Osteocyte (in vitro differentiated cells): ENCODE measurements around the gene TRNP1. TPM values are rescaled to one million over a fixed set of nuclear protein-coding genes. Genes with fewer than 3 reads are reported as not detected.
"Not testable (repeated sequence)": the region's sequence is repeated elsewhere in the genome, so short reads cannot be mapped to it uniquely, and the experiment has no call there.

Experiments
- DNase-seq: peaks from one replicate; pipeline ENCODE4 v3.0.0; 2021; ENCODE audit warnings: mixed read lengths; ENCODE audit not compliant: unreplicated experiment; ENCODE audit errors: extremely low spot score
- H3K27ac Mint-ChIP-seq: one replicate; pipeline ENCODE4 v1.8.0; 2021; ENCODE audit warnings: mild to moderate bottlenecking, mixed read lengths; ENCODE audit not compliant: unreplicated experiment
- H3K27me3 Mint-ChIP-seq: one replicate; pipeline ENCODE4 v1.8.0; 2021; ENCODE audit warnings: mixed read lengths; ENCODE audit not compliant: unreplicated experiment
- H3K36me3 Mint-ChIP-seq: one replicate; pipeline ENCODE4 v1.8.0; 2021; ENCODE audit warnings: mixed read lengths; ENCODE audit not compliant: unreplicated experiment
- H3K4me1 Mint-ChIP-seq: one replicate; pipeline ENCODE4 v1.8.0; 2021; ENCODE audit warnings: mixed read lengths; ENCODE audit not compliant: unreplicated experiment
- H3K4me3 Mint-ChIP-seq: one replicate; pipeline ENCODE4 v1.8.0; 2021; ENCODE audit warnings: mild to moderate bottlenecking, moderate library complexity, mixed read lengths; ENCODE audit not compliant: unreplicated experiment
- H3K9me3 Mint-ChIP-seq: one replicate; pipeline ENCODE4 v1.8.0; 2021; ENCODE audit warnings: mixed read lengths; ENCODE audit not compliant: unreplicated experiment
- CTCF ChIP-seq: fragments of 200-600 bp; sonication (generic); IDR thresholded peaks from 2 replicates; pipeline ENCODE4 v1.5.0; 2021; ENCODE audit warnings: antibody characterized with exemption, mild to moderate bottlenecking, moderate library complexity
- long read RNA-seq: library from polyadenylated mRNA; unstranded; transcript quantifications from one replicate; pipeline ENCODE4 v2.0.0, GENCODE V29; 2021
- total RNA-seq: library from RNA; stranded (reverse); gene quantifications from 2 replicates; pipeline ENCODE4 v1.2.1, GENCODE V29; 2021

The TRNP1 gene
- total RNA-seq = 33.7 and 36.3 TPM in 2 replicates
- long read RNA-seq, partial matches to known transcripts = 0 of 4 reads
- long read RNA-seq, other reads (novel, unspliced or antisense) = 4 of 4 reads

- H3K27me3 Mint-ChIP-seq = no peaks in the 10 kb centered on the region
- H3K36me3 Mint-ChIP-seq = no peaks in the 10 kb centered on the region
- DNase-seq = peak; percentile 91
- H3K9me3 Mint-ChIP-seq = no peaks in the 10 kb centered on the region
- peak within 1 kb of the TSS; percentile 79 for H3K27ac Mint-ChIP-seq
- no peak for TF ChIP-seq CTCF
- H3K4me3 Mint-ChIP-seq = peak within 1 kb of the TSS; percentile 84
- peaks cover 57% of the 10 kb centered on the region for H3K4me1 Mint-ChIP-seq
These were observed at the start of gene TRNP1 for GRCh38 chr1:26993237-26994019. TSS of gene TRNP1 (plus strand) at chr1:26993692. CDS start at chr1:26993787, 95 bp downstream.

- Mint-ChIP-seq H3K4me3 (no peak overlapping the region), H3K9me3 (no peaks in the 10 kb centered on the region), H3K27me3 (no peaks in the 10 kb centered on the region), H3K4me1 (peaks cover 2% of the 10 kb centered on the region), H3K36me3 (peaks cover 32% of the 10 kb centered on the region), H3K27ac (no peak overlapping the region)
- DNase-seq = no peak
- no peak for TF ChIP-seq CTCF
These were observed 48.4 kb upstream of the TRNP1 start for GRCh38 chr1:26945138-26945537.

- H3K36me3 Mint-ChIP-seq = peaks cover 32% of the 10 kb centered on the region
- TF ChIP-seq CTCF = no peak
These were observed 47.8 kb upstream of the TRNP1 start for GRCh38 chr1:26945728-26946127.

GRCh38 chr1:26946270-26946669 is 47.2 kb upstream of the TRNP1 start:
- H3K36me3 Mint-ChIP-seq = peaks cover 30% of the 10 kb centered on the region
- no peak for DNase-seq

More at GRCh38 chr1:26945728-26946127, 47.8 kb upstream of the TRNP1 start:
- H3K27me3 Mint-ChIP-seq = no peaks in the 10 kb centered on the region
- no peaks in the 10 kb centered on the region for H3K4me1 Mint-ChIP-seq
- no peak overlapping the region for H3K27ac Mint-ChIP-seq
- no peak overlapping the region for H3K4me3 Mint-ChIP-seq
- no peak for DNase-seq
- no peaks in the 10 kb centered on the region for H3K9me3 Mint-ChIP-seq

GRCh38 chr1:26948725-26949057 is 44.8 kb upstream of the TRNP1 start:
- not testable (repeated sequence) for H3K27ac Mint-ChIP-seq, H3K9me3 Mint-ChIP-seq, H3K4me3 Mint-ChIP-seq, H3K27me3 Mint-ChIP-seq, DNase-seq, H3K4me1 Mint-ChIP-seq
- peaks cover 17% of the 10 kb centered on the region for H3K36me3 Mint-ChIP-seq

More at GRCh38 chr1:26946270-26946669, 47.2 kb upstream of the TRNP1 start:
- H3K4me3 Mint-ChIP-seq = no peak overlapping the region
- TF ChIP-seq CTCF = no peak
- H3K9me3 Mint-ChIP-seq = no peaks in the 10 kb centered on the region
- H3K4me1 Mint-ChIP-seq = no peaks in the 10 kb centered on the region
- no peak overlapping the region for H3K27ac Mint-ChIP-seq
- no peaks in the 10 kb centered on the region for H3K27me3 Mint-ChIP-seq
